CD4-positive, alpha-beta T cell treated with Interleukin-17A for 1 hour (primary cell): ENCODE results near the gene HIGD2B.
"Not testable (repeated sequence)": the region's sequence is repeated elsewhere in the genome, so short reads cannot be mapped to it uniquely, and the experiment has no call there.

Experiments used
- DNase-seq: peaks from one replicate; pipeline ENCODE4 v3.0.0-alpha.2; 2020

The HIGD2B gene

GRCh38 chr15:72685925-72686794, at the start of gene HIGD2B, which contains the start of gene BBS4:
Gene HIGD2B (minus strand): TSS chr15:72686182. CDS start chr15:72676374, 9,808 bp downstream.
Gene BBS4 (plus strand): TSS chr15:72686207. CDS start chr15:72686228, 21 bp downstream.
- peak; percentile 88 for DNase-seq

GRCh38 chr15:72735111-72735510, 49.1 kb upstream of the HIGD2B start:
- DNase-seq = no peak

- no peak for DNase-seq
These were observed 48.2 kb upstream of the HIGD2B start for GRCh38 chr15:72733941-72734738.

- no peak for DNase-seq
These were observed 46.5 kb upstream of the HIGD2B start for GRCh38 chr15:72732516-72732915.

- DNase-seq = no peak
These were observed 46.1 kb upstream of the HIGD2B start for GRCh38 chr15:72732086-72732485.

GRCh38 chr15:72728821-72729220, 42.8 kb upstream of the HIGD2B start:
- no peak for DNase-seq

GRCh38 chr15:72728249-72728648, 42.3 kb upstream of the HIGD2B start:
- not testable (repeated sequence) for DNase-seq

- no peak for DNase-seq
These were observed 41.2 kb upstream of the HIGD2B start for GRCh38 chr15:72727154-72727553.

- DNase-seq = not testable (repeated sequence)
These were observed 39.9 kb upstream of the HIGD2B start for GRCh38 chr15:72725851-72726250.

- no peak for DNase-seq
These were observed 39.5 kb upstream of the HIGD2B start for GRCh38 chr15:72725446-72725845.

GRCh38 chr15:72724028-72724427, 38.0 kb upstream of the HIGD2B start:
- no peak for DNase-seq

- peak; percentile 71 for DNase-seq
These were observed 36.2 kb upstream of the HIGD2B start for GRCh38 chr15:72722071-72722696.

- not testable (repeated sequence) for DNase-seq
These were observed 22.7 kb upstream of the HIGD2B start for GRCh38 chr15:72708551-72709303.

- DNase-seq = no peak
These were observed 20.3 kb upstream of the HIGD2B start for GRCh38 chr15:72706266-72706665.

- no peak for DNase-seq
These were observed 14.1 kb upstream of the HIGD2B start for GRCh38 chr15:72700076-72700475.

- DNase-seq = no peak
These were observed 13.0 kb upstream of the HIGD2B start for GRCh38 chr15:72698938-72699337.

- DNase-seq = no peak
These were observed 5.0 kb upstream of the HIGD2B start for GRCh38 chr15:72690938-72691337.

- DNase-seq = no peak
These were observed 2.7 kb upstream of the HIGD2B start for GRCh38 chr15:72688697-72689096.

GRCh38 chr15:72685301-72685924, 569 bp downstream of the HIGD2B start:
- no peak for DNase-seq

- no peak for DNase-seq
These were observed 3.2 kb downstream of the HIGD2B start for GRCh38 chr15:72682772-72683171.

- no peak for DNase-seq
These were observed 5.1 kb downstream of the HIGD2B start for GRCh38 chr15:72680931-72681330.

GRCh38 chr15:72676838-72677237, 9.1 kb downstream of the HIGD2B start:
- DNase-seq = no peak
